Body of pancreas (tissue), 4 donors: ENCODE measurements around the gene CPNE9.

Experiments
- POLR2A ChIP-seq, 3 donors: fragments of 450-650 bp; IDR thresholded peaks; one replicate each; pipeline ENCODE4 v1.6.1; 2016; ENCODE audit warnings: antibody characterized with exemption in 3 of 3, mild to moderate bottlenecking in 2 of 3
- TF ChIP-seq, protein P1 (sequence below), 7 experiments: fragments of 450-650 bp in 4 of 7; fragments of 200-600 bp in 3 of 7; sonication (generic) in 3 of 7; IDR thresholded peaks; one replicate each; pipeline ENCODE4 v1.5.1; 2016 to 2019; ENCODE audit warnings: antibody characterized with exemption in 7 of 7

DNA sequence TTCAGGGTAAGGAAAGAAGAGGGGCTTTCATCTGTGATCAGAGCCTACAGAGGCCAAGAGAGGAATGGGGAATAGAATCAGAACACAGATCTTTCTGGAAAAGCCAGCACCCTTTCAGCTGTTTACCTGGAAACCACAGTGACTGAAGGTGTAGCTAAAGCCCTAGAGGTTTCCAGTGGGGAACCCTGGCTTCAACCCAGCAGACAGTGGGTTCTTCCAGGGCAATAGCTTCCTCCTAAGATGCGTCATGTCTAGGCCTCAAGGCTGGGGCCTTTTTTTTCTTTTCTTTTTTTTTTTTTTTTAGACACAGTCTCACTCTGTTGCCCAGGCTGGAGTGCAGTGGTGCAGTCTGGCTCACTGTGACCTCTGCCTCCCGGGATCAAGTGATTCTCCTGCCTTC lies 3.1 kb upstream of the CPNE9 start:
- TF ChIP-seq, protein P1, sequence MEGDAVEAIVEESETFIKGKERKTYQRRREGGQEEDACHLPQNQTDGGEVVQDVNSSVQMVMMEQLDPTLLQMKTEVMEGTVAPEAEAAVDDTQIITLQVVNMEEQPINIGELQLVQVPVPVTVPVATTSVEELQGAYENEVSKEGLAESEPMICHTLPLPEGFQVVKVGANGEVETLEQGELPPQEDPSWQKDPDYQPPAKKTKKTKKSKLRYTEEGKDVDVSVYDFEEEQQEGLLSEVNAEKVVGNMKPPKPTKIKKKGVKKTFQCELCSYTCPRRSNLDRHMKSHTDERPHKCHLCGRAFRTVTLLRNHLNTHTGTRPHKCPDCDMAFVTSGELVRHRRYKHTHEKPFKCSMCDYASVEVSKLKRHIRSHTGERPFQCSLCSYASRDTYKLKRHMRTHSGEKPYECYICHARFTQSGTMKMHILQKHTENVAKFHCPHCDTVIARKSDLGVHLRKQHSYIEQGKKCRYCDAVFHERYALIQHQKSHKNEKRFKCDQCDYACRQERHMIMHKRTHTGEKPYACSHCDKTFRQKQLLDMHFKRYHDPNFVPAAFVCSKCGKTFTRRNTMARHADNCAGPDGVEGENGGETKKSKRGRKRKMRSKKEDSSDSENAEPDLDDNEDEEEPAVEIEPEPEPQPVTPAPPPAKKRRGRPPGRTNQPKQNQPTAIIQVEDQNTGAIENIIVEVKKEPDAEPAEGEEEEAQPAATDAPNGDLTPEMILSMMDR (IDR thresholded peaks at IDR 0.05): no peak
- TF ChIP-seq POLR2A (IDR thresholded peaks at IDR 0.05): no peak
